ENCODE measurements around the gene SH3BP5. TPM values are rescaled to one million over a fixed set of nuclear protein-coding genes. Genes with fewer than 3 reads are reported as not detected.
A peak's percentile ranks its signal among the peaks of the same experiment; 100 is the strongest.

The SH3BP5 gene
- total RNA-seq, 1 experiment from 2014 or later: 13.9 TPM

DNA sequence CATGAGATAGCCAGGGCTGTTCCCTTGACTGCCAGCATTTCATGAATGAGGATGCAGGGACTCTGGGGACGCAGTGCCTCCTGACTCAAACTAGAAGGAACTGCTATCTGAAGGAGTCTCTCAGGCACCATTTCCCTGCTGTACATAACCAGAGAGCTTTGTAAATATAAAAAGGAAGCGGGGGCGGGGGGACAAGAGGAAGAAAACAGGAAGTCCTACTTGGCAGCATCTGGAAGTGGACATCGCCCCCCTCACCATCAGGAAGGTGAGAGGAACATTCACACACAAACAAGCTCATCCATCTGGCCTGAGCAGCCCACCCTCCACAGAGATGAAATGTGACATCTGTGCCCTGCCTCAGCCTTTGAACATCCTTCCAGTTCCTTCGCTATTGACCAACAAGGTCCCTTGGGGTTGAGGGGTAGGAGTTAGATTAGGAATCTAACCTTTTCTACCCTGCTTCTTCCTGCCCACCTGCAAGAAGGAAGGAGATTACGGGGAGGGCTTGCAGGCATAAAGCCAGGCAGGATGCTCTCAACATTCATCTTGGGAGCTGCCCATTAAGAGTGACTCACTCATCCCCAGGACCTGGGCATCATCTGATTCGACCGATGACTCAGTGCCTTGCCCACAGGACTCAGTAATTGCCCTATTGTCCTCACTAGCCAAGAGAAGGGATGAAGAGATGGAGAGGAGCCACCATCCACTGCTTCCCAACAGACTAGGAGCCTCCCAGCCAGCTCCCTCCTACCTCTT lies 31.9 kb downstream of the SH3BP5 start (continued):
- TF ChIP-seq, protein P1, sequence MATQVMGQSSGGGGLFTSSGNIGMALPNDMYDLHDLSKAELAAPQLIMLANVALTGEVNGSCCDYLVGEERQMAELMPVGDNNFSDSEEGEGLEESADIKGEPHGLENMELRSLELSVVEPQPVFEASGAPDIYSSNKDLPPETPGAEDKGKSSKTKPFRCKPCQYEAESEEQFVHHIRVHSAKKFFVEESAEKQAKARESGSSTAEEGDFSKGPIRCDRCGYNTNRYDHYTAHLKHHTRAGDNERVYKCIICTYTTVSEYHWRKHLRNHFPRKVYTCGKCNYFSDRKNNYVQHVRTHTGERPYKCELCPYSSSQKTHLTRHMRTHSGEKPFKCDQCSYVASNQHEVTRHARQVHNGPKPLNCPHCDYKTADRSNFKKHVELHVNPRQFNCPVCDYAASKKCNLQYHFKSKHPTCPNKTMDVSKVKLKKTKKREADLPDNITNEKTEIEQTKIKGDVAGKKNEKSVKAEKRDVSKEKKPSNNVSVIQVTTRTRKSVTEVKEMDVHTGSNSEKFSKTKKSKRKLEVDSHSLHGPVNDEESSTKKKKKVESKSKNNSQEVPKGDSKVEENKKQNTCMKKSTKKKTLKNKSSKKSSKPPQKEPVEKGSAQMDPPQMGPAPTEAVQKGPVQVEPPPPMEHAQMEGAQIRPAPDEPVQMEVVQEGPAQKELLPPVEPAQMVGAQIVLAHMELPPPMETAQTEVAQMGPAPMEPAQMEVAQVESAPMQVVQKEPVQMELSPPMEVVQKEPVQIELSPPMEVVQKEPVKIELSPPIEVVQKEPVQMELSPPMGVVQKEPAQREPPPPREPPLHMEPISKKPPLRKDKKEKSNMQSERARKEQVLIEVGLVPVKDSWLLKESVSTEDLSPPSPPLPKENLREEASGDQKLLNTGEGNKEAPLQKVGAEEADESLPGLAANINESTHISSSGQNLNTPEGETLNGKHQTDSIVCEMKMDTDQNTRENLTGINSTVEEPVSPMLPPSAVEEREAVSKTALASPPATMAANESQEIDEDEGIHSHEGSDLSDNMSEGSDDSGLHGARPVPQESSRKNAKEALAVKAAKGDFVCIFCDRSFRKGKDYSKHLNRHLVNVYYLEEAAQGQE (IDR thresholded peaks at IDR 0.05; ENCODE audit: low read depth): no peak
- TF ChIP-seq JUND (IDR thresholded peaks at IDR 0.05) (peak; percentile 98), EZH2phosphoT487 (IDR thresholded peaks at IDR 0.05; ENCODE audit: borderline replicate concordance) (no peak), TCF7L2 (IDR thresholded peaks at IDR 0.05; ENCODE audit: borderline replicate concordance, extremely low read depth, insufficient read depth, insufficient read length) (no peak)
- TF ChIP-seq, protein P2, sequence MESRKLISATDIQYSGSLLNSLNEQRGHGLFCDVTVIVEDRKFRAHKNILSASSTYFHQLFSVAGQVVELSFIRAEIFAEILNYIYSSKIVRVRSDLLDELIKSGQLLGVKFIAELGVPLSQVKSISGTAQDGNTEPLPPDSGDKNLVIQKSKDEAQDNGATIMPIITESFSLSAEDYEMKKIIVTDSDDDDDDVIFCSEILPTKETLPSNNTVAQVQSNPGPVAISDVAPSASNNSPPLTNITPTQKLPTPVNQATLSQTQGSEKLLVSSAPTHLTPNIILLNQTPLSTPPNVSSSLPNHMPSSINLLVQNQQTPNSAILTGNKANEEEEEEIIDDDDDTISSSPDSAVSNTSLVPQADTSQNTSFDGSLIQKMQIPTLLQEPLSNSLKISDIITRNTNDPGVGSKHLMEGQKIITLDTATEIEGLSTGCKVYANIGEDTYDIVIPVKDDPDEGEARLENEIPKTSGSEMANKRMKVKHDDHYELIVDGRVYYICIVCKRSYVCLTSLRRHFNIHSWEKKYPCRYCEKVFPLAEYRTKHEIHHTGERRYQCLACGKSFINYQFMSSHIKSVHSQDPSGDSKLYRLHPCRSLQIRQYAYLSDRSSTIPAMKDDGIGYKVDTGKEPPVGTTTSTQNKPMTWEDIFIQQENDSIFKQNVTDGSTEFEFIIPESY (IDR thresholded peaks at IDR 0.05; ENCODE audit: extremely low read depth, insufficient replicate concordance, low read length): no peak
- TF ChIP-seq, protein P3, sequence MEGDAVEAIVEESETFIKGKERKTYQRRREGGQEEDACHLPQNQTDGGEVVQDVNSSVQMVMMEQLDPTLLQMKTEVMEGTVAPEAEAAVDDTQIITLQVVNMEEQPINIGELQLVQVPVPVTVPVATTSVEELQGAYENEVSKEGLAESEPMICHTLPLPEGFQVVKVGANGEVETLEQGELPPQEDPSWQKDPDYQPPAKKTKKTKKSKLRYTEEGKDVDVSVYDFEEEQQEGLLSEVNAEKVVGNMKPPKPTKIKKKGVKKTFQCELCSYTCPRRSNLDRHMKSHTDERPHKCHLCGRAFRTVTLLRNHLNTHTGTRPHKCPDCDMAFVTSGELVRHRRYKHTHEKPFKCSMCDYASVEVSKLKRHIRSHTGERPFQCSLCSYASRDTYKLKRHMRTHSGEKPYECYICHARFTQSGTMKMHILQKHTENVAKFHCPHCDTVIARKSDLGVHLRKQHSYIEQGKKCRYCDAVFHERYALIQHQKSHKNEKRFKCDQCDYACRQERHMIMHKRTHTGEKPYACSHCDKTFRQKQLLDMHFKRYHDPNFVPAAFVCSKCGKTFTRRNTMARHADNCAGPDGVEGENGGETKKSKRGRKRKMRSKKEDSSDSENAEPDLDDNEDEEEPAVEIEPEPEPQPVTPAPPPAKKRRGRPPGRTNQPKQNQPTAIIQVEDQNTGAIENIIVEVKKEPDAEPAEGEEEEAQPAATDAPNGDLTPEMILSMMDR (IDR thresholded peaks at IDR 0.05 in 2 of 3, conservative IDR thresholded peaks at IDR 0.05 in 1 of 3; ENCODE audit: borderline replicate concordance in 1 of 3, insufficient read depth in 1 of 3, low read depth in 2 of 3, low read length in 2 of 3): no peak
